T-helper 1 cell treated with Interleukin-12 subunit alpha and Interleukin-12 subunit beta and Interleukin-4 antibody, amounts not matched to agents 30 μg/mL and 1 μg/mL, for 36 hours (primary cell): ENCODE measurements around the gene MSN.
"Not testable (repeated sequence)": the region's sequence is repeated elsewhere in the genome, so short reads cannot be mapped to it uniquely, and the experiment has no call there.

Experiments
- H3K27ac Mint-ChIP-seq: one replicate; pipeline ENCODE4 v1.8.0; 2021; ENCODE audit warnings: mild to moderate bottlenecking, mixed read lengths
- H3K27me3 Mint-ChIP-seq: one replicate; pipeline ENCODE4 v1.8.0; 2021; ENCODE audit warnings: low read depth, mixed read lengths
- H3K36me3 Mint-ChIP-seq: one replicate; pipeline ENCODE4 v1.8.0; 2021; ENCODE audit warnings: low read depth, mixed read lengths
- H3K4me1 Mint-ChIP-seq: one replicate; pipeline ENCODE4 v1.8.0; 2021; ENCODE audit warnings: low read depth, mixed read lengths
- H3K4me3 Mint-ChIP-seq: one replicate; pipeline ENCODE4 v1.8.0; 2021; ENCODE audit warnings: mild to moderate bottlenecking, moderate library complexity, mixed read lengths
- H3K9me3 Mint-ChIP-seq: one replicate; pipeline ENCODE4 v1.8.0; 2021; ENCODE audit warnings: mixed read lengths

Gene MSN

GRCh38 chrX:65667503-65668376 lies at the start of gene MSN:
Gene MSN (plus strand): TSS chrX:65667654. CDS start chrX:65667842, 188 bp downstream.
- H3K4me1 Mint-ChIP-seq = peaks cover 26% of the 10 kb centered on the region
- peak within 1 kb of the TSS; percentile 94 for H3K27ac Mint-ChIP-seq

GRCh38 chrX:65620096-65620705 lies 47.3 kb upstream of the MSN start:
- not testable (repeated sequence) for H3K36me3 Mint-ChIP-seq, H3K9me3 Mint-ChIP-seq, H3K27me3 Mint-ChIP-seq, H3K4me3 Mint-ChIP-seq, H3K4me1 Mint-ChIP-seq, H3K27ac Mint-ChIP-seq

More at GRCh38 chrX:65667503-65668376, at the start of gene MSN:
- Mint-ChIP-seq H3K36me3 (peaks cover 38% of the 10 kb centered on the region), H3K27me3 (no peaks in the 10 kb centered on the region), H3K4me3 (peak within 1 kb of the TSS; percentile 97), H3K9me3 (no peaks in the 10 kb centered on the region)

DNA sequence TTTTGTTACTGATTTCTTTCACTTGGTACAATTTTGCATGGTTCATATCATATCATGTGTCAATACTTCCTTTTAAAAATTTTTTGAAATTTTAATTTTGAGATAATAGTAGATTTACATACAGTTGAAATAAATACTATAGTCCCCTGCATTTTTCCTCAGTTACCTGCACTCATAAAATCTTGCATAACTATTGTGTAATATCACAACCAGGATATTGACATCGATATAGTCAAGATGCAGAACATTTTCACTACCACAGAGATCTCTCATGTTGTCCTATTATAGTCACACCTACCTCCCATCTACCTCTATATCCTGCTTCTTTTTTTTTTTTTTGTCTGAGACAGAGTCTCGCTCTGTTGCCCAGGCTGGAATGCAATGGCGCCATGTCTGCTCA lies 36.7 kb upstream of the MSN start:
- H3K4me3 Mint-ChIP-seq = no peak overlapping the region
- H3K4me1 Mint-ChIP-seq = peaks cover 3% of the 10 kb centered on the region
- no peak overlapping the region for H3K27ac Mint-ChIP-seq
- H3K9me3 Mint-ChIP-seq = peaks cover 12% of the 10 kb centered on the region
- no peaks in the 10 kb centered on the region for H3K27me3 Mint-ChIP-seq
- H3K36me3 Mint-ChIP-seq = peaks cover 13% of the 10 kb centered on the region

GRCh38 chrX:65633826-65634225 lies 33.6 kb upstream of the MSN start:
- Mint-ChIP-seq H3K36me3 (peaks cover 8% of the 10 kb centered on the region), H3K4me3 (no peak overlapping the region), H3K27ac (no peak overlapping the region)

DNA sequence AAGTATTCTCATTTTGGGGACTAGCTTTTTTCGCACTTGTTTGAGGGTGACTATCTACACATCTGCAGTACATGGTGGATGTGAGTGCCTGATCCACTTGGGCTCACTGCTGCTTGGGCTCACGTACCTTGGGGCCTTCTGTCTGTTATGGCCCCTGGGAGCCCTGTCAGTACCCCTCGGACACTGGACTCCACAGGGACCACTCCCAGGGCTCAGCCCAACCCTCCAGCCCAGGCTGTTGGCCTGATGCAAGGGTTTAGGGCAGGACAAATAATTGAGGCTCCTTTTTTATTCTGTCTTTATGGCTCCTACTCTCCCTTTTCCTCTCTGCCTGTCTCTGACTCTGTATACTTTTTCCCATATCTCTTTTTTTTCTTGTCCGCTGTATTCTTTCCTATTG lies 32.7 kb upstream of the MSN start:
- Mint-ChIP-seq H3K9me3 (no peaks in the 10 kb centered on the region), H3K4me1 (peaks cover 3% of the 10 kb centered on the region), H3K27me3 (no peaks in the 10 kb centered on the region), H3K4me3 (no peak overlapping the region), H3K36me3 (peaks cover 2% of the 10 kb centered on the region), H3K27ac (peak overlapping the region; percentile 43)

More at GRCh38 chrX:65633826-65634225, 33.6 kb upstream of the MSN start:
- no peaks in the 10 kb centered on the region for H3K27me3 Mint-ChIP-seq
- H3K9me3 Mint-ChIP-seq = no peaks in the 10 kb centered on the region
- peaks cover 3% of the 10 kb centered on the region for H3K4me1 Mint-ChIP-seq

DNA sequence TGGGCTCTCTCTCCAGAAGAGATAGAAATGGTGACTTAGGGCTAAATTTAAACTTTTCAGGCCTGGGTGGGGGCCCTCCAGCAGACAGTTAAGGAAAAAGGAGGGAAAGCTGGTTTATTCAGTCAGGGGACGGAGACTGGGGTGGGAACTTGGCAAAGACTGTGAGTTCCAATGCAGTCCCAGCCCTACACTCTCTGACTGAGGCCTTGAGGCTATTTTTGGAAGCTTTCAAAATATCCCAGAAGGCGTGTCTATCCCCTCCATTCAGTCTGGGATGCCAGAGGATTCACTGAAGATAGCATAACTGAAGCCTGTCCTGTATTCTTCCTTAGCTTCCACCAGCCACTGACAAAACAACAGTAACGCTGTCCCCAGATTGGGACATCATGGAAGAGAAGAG lies 32.1 kb upstream of the MSN start:
- Mint-ChIP-seq H3K27ac (no peak overlapping the region), H3K27me3 (no peaks in the 10 kb centered on the region), H3K4me1 (peaks cover 3% of the 10 kb centered on the region), H3K9me3 (no peaks in the 10 kb centered on the region), H3K36me3 (peaks cover 2% of the 10 kb centered on the region), H3K4me3 (no peak overlapping the region)

DNA sequence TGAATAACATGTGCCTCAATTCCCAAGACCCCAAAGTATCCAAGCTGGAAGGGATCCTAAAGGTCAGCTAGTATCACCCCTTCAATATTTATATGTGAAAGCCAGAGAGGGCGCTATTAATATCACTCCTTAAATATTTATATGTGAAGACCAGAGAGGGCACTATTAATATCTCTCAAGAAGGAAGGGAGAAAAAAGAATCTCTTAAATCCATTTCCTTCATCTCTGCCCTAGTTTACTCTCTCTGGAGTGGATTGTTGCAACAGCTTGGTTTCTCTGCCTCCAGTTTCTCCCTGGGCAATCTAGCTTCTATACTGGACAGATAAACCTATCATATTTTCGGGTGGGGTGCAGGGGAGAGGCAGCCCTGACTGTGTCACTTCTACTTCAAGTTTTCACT lies 31.6 kb upstream of the MSN start:
- peaks cover 3% of the 10 kb centered on the region for H3K4me1 Mint-ChIP-seq
- no peaks in the 10 kb centered on the region for H3K27me3 Mint-ChIP-seq
- H3K36me3 Mint-ChIP-seq = peaks cover 2% of the 10 kb centered on the region
- H3K9me3 Mint-ChIP-seq = no peaks in the 10 kb centered on the region
- H3K4me3 Mint-ChIP-seq = no peak overlapping the region
- H3K27ac Mint-ChIP-seq = no peak overlapping the region

GRCh38 chrX:65636261-65636660 lies 31.2 kb upstream of the MSN start:
- H3K36me3 Mint-ChIP-seq, H3K27ac Mint-ChIP-seq, H3K4me3 Mint-ChIP-seq, H3K9me3 Mint-ChIP-seq, H3K27me3 Mint-ChIP-seq, H3K4me1 Mint-ChIP-seq: not testable (repeated sequence)

DNA sequence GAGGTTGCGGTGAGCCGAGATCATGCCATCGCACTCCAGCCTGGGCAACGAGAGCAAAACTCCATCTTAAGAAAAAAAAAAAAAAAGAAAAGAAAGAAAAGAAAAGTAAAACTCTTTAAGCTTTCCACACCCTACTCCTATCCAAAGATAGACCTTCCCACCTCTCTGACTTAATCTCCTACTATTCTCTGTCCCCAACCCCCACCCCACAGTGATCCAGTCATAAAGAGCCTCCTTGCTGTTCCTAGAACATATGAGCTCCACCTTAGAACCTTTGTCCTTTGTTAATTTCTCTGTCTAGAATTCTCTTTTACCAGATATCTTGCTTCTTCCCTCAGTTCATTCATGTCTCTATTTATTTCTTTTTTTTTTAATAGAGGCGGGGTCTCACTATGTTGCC lies 30.1 kb upstream of the MSN start:
- no peak overlapping the region for H3K27ac Mint-ChIP-seq
- H3K36me3 Mint-ChIP-seq = peaks cover 2% of the 10 kb centered on the region
- H3K4me1 Mint-ChIP-seq = peaks cover 3% of the 10 kb centered on the region
- H3K4me3 Mint-ChIP-seq = no peak overlapping the region
- H3K27me3 Mint-ChIP-seq = no peaks in the 10 kb centered on the region
- no peaks in the 10 kb centered on the region for H3K9me3 Mint-ChIP-seq

DNA sequence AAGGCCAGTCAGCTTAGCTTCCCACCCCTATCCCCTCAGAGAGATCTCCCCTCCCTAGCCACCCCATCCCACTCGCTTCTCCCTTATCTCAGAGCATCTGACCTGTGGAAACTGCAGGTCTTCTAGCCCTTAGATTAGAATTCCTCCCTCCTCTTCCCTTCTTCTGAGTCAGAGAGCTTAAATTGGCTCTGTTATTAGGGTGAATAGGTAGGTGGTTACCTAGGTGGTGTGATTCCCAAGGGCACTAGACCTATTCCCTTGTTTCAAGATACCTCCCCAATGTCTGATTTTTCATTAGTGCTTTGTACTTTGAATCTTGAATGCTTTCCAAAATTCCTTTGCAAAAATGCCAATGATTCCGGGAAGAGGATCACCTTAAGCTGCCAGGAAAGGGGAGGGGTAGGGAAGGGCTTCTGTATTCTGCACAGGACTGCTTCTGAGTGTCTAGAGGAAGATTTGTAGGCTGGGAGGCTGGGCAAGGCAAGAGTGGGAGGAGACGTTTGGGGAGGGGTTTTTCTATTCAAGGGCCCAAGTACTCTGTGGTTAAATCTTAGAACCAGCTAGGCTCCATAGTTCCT lies 24.5 kb upstream of the MSN start:
- Mint-ChIP-seq H3K9me3 (no peaks in the 10 kb centered on the region), H3K36me3 (no peaks in the 10 kb centered on the region), H3K4me1 (peaks cover 6% of the 10 kb centered on the region), H3K4me3 (no peak overlapping the region), H3K27me3 (no peaks in the 10 kb centered on the region), H3K27ac (no peak overlapping the region)

GRCh38 chrX:65643531-65644052 lies 23.9 kb upstream of the MSN start:
- peaks cover 6% of the 10 kb centered on the region for H3K4me1 Mint-ChIP-seq
- H3K27me3 Mint-ChIP-seq = no peaks in the 10 kb centered on the region
- no peak overlapping the region for H3K4me3 Mint-ChIP-seq
- H3K36me3 Mint-ChIP-seq = no peaks in the 10 kb centered on the region
- H3K27ac Mint-ChIP-seq = no peak overlapping the region
- H3K9me3 Mint-ChIP-seq = no peaks in the 10 kb centered on the region

DNA sequence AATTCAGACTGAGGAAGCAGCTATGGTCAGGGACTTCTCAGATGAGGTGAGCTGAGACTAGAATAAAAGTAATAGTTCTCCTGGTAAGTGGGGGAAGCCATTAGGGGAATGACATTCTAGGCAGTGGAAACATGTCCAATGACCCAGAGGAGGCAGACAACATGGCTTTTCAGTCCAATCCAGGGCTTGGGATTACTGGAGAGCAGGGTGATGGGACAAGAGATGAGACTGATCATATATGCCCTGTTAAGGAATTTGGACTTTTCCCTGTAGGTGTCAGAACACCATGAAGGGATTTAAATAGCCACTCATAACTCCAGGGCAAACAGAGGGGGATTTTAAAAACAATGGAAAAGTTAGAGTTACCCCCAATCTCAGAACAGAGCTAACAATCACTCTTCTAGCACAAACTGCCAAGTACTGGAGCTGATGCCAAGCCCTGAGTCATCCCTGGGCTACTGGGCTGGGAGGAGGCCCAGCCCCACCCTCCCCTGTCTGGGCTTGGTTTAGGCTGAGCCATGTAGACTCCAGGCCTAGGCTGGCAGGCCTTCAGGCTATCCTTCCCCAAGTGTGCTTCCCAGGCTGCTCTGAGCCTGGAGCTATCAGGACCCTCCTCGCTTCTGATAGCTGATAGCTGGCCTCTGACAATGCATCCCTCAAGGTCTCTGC lies 22.7 kb upstream of the MSN start:
- Mint-ChIP-seq H3K27ac (no peak overlapping the region), H3K9me3 (no peaks in the 10 kb centered on the region), H3K36me3 (no peaks in the 10 kb centered on the region), H3K4me3 (no peak overlapping the region), H3K4me1 (peaks cover 6% of the 10 kb centered on the region), H3K27me3 (no peaks in the 10 kb centered on the region)

- no peaks in the 10 kb centered on the region for H3K9me3 Mint-ChIP-seq
- no peak overlapping the region for H3K4me3 Mint-ChIP-seq
- peaks cover 6% of the 10 kb centered on the region for H3K4me1 Mint-ChIP-seq
- H3K36me3 Mint-ChIP-seq = no peaks in the 10 kb centered on the region
- no peaks in the 10 kb centered on the region for H3K27me3 Mint-ChIP-seq
- H3K27ac Mint-ChIP-seq = no peak overlapping the region
These were observed 19.7 kb upstream of the MSN start for GRCh38 chrX:65647801-65648200.

GRCh38 chrX:65652098-65652497 lies 15.4 kb upstream of the MSN start:
- Mint-ChIP-seq H3K4me1 (peaks cover 15% of the 10 kb centered on the region), H3K4me3 (no peak overlapping the region), H3K9me3 (no peaks in the 10 kb centered on the region), H3K36me3 (no peaks in the 10 kb centered on the region), H3K27ac (no peak overlapping the region), H3K27me3 (no peaks in the 10 kb centered on the region)
